ENCODE results near the gene GNB5.
"Not testable (repeated sequence)": the region's sequence is repeated elsewhere in the genome, so short reads cannot be mapped to it uniquely, and the experiment has no call there.

Gene GNB5

DNA sequence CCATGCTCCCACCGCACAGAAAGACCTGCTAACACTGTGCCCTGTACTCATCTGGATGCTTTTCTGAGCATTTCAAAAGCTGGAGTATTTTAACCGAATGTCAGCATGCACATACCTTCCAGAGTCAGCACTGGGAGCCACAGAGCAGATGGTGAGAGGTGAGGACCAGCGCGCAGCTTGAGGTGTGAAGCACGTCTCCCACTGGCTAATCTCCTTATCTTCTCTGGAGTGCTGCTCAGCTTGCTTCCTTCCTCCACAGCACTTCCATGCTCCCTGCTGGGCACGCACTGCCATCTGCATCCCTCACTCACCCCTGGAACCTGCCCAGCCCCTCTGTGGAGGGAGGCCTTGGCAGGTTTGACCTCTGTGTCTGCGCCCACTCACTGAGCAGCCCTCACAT lies at the start of gene GNB5:
TSS of gene GNB5 (minus strand) at position 186 of the 400 bp plus-strand sequence. CDS start 6,716 bp downstream, outside the sequence.
- DNase-seq, result no peak

GRCh38 chr15:52240166-52240565 lies 49.0 kb upstream of the GNB5 start:
- no peak for DNase-seq

- not testable (repeated sequence) for DNase-seq
Measured at GRCh38 chr15:52238989-52239525, 47.9 kb upstream of the GNB5 start.

DNA sequence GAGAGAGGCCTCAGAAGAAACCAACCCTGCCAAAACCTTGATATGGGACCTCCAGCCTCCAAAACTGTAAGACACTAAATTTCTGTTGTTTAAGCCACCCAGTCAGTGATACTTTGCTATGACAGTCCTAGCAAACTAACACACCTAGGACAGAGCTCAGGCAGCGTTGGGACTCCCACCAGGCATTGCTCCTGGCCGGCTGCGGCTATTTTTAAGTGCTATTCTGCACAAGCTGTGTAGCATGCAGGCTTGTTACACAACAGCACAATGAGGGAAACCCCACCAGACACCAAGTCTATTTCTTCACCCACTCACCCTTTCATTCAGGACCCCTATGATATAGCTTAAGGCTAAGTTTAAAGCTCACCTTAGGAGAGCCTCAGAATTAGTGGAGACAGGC lies 47.0 kb upstream of the GNB5 start:
- DNase-seq, result no peak

GRCh38 chr15:52236013-52236412 lies 44.8 kb upstream of the GNB5 start:
- DNase-seq, result no peak

DNA sequence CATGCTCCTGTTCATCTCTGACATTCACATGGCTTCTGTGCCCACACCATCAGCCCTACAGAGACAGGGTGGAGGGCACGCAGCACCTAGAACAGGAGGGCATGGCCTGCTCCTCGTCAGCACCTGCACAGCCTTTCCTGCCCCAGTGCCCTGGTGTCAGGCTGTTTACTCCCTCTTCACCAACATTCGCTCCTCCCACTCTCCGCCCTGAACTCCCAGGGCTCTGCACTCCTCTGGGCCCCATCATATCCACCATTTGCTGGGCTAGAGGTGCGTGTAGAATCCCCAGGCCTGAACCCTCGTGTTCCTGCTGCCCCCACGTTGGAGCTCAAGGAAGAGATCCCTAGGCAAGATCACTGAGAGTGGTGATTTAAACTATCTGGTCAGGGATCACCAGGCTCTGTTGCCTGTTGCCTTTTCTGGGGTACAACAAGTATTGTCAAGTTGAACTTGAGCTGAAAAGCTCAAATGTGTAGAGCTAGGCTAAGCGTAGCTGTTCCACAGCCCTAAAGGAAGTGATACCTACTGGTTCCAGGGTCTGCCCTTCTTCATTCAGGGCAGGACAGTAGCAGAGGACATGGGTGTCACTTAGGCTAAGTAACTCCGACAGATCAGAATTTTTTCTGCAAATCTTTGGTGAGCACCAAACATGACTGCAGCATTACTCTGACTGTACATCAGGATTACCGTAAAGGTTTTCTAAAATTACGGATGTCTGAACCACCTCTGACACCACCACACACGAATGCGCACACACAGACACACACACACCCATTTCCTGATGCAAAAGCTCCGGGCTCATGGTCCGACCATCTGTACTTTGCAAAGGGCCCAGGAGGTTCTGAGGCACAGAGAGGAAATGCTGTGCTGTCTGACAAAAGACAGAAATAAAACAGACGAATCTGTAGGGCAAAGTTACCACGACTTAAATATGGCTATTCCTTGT lies 43.7 kb upstream of the GNB5 start:
- DNase-seq, result no peak

- no peak for DNase-seq
Measured at GRCh38 chr15:52233405-52233804, 42.2 kb upstream of the GNB5 start.

DNA sequence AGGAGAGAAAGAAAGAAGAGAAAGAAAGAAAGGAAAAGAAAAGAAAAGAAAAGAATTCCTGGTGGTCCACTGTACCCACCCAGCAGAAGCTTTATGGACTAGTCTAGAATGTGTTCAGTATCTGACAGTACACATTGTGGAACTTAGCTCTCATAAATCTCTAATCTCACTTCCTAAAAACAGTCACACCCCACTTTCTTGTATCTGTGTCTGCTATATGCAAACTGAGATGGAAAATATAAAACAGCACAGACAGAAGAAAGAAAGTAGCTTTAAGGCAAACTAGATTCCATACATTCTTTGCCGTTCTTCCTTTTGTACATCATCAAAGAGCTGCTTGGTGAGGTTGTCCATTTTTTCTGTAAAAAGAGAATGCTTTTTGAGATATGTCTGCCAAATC lies 41.1 kb upstream of the GNB5 start:
- DNase-seq, result no peak

DNA sequence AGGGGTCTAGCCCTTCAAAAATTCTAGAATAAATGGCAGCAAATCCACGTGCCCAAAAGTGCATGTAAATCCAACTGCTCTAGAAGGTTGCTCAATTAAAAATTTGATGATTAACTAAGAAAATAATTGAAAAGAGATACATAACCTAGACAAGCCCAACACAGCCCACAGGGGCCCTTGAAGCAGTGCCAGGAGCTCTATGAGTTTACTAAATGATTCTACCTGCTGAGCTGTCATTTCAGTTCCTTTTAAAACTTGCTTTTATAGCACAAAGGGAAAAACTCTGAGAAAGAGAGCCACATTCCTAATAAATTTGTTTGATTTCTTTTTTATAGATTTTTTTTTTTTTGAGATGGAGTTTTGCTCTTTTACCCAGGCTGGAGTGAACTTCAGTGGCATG lies 38.9 kb upstream of the GNB5 start:
- DNase-seq, result no peak

GRCh38 chr15:52228921-52229320 lies 37.7 kb upstream of the GNB5 start:
- no peak for DNase-seq

DNA sequence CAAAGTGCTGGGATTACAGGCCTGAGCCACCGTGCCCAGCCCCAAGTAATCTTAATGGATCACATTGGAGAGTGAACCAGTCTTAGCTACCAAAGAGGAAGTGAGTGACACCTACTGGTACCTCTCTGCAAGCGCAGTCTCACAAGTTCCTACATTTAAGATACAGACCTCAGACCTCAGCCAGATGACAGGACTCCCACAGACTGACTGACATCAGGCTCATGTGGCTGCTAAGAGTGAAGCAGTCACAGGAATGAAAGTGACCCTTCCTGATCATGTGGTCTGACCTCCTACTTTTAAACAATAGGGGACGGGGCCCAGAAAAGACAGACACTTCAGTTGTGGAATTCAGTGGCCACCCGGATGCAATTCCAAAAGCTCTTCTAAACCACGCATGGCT lies 36.3 kb upstream of the GNB5 start:
- peak; percentile 72 for DNase-seq

DNA sequence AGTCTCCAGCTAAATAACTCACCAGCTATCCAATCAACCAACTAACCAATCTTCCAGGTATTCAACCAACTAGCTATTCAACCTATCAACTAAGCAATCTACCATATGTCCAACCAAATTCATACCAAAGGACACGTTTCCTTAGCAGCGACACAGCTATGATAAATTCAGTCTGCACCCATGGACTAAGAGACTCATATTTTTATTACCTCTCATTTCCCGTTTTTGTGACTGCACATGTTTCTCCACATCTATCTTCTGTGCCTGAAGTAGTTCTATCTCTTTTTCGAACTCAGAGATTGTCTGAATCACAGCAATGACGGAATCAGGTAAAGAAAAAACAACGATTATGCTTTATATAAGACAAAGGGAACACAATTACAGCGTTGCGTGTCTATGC lies 34.0 kb upstream of the GNB5 start:
- no peak for DNase-seq

DNA sequence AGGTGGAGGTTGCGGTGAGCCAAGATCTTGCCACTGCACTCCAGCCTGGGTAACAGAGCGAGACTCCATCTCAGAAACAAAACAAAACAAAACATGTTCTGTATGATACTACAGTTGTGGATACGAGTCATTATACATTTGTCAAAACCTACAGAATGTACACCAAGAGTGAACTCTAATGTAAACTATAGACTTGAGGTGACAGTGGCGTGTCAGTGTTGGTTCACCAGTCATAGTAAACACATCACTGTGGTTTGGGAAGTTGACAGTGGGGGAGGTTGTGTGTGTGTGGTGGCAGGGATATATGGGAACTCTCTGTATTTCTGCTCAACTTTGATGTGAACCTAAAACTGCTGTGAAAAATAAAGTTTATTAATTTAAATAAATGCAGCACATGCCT lies 33.0 kb upstream of the GNB5 start:
- peak; percentile 25 for DNase-seq

- no peak for DNase-seq
Measured at GRCh38 chr15:52221730-52222129, 30.5 kb upstream of the GNB5 start.

DNA sequence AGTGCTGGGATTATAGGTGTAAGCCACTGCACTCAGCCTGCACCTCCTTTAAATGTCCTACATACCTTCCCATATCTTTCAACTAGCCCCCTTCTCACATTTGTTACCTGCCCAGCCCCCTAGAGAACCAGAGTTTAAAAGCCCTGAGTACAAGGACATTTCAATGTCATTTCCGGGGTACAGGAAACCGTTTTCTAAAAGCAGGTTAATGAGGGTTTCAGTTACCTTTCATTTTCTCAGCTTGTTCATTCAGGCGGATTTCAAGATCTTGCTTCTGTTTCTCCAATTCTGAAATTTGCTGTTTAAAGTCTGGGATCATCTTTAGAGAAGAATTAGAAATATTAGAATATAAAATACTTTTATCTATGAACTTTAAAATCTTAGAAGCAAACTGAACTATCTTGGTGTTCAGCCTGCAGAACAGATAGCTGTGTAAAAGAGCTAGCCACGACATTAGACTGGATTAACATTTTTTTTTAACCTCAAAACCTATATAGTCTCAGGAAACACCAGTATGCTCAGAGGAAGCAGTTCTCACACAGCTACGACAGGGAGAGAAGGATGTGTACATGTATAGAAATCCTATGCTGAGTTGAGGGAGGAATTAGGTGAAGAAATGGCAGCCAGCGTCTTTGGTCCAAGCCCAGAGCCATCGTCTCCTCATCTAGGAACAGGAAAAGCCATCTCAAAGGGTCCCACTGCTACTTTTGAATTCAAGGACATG lies 29.9 kb upstream of the GNB5 start:
- no peak for DNase-seq

DNA sequence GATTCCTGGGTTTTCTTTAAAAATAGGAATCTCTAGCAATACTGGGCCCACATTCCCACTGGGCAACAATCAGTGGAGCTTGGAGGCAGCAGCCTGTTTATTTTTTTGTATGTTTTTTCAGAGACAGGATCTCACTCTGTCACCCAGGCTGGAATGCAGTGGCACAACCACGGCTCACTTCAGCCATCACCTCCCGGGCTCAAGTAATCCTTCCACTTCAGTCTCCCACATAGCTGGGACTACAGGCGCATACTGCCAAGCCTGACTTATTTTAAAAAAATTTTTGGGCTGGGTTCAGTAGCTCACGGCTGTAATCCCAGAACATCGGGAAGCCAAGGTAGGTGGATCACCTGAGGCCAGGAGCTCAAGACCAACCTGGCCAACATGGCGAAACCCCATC lies 29.1 kb upstream of the GNB5 start:
- DNase-seq, result no peak

- DNase-seq, result no peak
Measured at GRCh38 chr15:52218816-52219215, 27.6 kb upstream of the GNB5 start.

DNA sequence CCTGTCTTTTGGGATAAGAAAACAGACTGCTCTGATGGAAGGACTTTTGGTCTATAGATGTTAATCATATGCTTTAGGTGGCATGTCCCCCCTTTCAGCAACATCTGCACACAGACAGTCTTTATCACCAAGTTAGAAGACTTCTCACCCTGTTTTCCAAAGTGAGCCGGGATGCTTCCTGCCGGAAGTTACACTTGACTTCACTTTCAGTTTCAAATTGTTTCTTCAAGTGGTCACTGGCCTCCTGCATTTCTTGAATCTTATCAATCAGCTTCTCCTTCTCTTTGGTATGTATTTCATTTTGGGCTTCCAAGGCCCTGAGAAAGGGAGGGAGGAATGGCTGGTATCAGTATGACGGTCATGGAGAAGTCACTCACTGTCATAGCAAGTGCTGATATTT lies 27.2 kb upstream of the GNB5 start:
- DNase-seq, result no peak

- DNase-seq, result no peak
Measured at GRCh38 chr15:52217186-52217585, 26.0 kb upstream of the GNB5 start.

DNA sequence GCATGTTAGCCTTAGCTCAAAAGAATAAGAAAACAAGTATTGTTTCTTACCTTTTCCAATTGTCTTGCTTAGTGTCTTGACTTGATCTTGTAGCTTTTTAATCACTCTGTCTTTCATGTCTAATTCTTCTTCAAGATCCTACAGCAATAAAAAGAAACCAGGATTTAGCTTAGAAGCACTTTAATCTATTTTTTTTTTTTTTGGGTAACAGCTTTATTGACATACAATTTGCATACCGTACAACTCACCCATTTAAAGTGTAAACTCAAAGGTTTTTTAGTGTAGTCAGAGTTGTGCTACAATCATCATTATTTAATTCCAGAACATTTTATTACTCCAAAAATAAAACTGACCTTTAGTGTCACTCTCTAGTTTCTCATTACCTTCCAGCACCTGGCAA lies 23.4 kb upstream of the GNB5 start:
- DNase-seq, result no peak

DNA sequence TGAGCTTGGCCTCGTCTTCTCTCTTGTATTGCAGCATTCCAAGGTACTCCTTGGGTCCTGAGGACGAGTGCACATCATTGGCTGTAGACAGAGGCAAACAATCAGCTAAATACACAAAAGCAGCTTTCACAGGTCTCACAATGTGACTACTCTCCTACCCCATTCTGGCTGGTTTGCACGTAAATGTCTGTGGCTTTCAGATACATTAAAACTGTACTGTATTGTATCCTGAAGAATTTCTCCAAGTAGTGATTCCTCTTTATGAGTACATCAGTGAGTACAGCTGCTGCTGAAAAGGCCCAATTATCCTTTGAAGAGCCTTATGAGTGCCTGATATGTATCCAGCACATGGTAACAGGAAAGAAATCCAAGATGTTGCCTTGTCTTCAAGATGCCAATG lies 22.0 kb upstream of the GNB5 start:
- DNase-seq, result no peak

DNA sequence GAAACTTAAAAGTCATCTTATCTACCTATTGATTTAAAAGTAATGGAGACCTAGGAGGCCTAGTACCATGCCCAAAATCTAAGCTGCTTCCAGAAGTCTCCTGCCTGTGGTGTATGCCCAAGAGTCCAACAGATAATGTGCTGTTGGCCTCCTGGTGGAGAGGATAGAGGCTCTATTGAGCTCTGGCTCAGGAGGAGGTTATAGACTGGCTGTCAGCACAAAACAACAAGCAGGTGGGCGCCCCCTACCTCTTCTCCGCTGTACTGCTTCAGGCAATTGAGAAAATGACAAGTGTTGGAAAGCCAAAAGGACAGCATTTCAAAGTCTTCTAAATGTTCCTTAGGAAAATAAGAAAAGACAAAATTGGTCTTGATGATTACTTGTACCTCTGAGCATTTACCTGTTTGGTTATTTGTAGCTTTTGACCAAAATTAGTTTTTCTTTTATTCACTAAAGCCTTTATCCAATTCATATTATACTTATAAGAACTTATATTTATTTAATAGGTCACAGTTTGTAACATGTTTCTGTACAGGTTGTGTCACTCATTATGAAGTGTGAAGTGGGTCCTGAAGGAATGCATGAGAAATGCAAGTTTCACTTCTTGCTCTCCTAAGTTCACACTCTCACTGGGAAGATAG lies 17.2 kb upstream of the GNB5 start:
- peak; percentile 69 for DNase-seq

DNA sequence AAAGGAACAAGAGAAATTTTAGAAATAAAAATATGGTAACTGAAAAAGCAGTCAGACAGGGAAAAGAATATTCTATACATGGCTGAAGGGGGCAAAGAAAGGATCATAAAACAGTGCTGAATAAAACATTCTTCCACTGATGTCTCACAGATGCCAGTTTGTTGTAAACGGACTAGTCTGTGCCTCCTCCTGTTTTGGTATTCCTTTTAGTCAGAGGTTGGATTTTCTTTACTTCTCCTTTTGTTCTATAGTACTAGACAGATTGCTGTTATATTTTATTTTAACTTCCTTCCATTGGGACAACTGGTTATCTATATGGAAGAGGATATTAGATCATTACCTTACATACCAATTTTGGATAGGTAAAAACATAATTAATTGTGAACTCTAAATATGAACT lies 16.0 kb upstream of the GNB5 start:
- DNase-seq, result no peak

Data from fibroblast of skin of right biceps (primary cell).